ENCODE measurements around the gene PLXNA2.

The PLXNA2 gene

DNA sequence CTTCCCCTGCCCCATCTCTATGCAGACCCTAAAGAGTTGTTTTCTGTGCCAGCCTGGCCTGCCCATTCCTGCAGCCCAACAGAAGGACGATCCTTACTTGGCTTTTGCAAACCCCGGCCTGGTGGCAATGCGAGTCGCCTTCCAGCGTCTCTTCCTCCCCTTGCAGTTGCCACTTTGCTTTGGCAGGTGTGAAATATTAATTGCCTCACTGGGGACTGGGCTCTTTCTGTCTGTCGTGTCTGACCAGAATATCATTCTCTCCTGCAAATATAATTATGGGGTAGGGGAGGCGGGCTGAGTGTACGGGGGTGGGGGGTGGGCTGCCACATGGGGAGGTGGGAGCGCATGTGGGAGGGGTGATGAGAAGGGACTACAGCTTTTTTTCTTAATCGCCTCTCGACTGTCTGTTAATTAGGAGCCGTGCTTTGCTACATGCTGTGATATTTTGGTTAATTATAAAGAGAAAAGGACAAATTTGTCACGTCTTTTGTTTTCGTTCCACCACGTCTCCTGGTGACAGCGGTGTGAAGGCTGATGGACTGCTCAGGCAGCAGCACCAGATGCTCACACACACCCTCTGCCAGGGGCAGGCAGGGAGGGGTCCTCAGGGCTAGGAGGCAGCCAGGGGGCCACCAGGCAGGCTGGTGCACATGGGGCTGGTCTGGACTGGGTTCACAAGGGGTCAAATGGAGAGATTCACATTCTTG is 253.2 kb downstream of the PLXNA2 start:
- FAIRE-seq (no peak), DNase-seq (ENCODE audit: insufficient read length) (no peak)
- TF ChIP-seq TAF1 (IDR thresholded peaks at IDR 0.05; ENCODE audit: borderline replicate concordance, low read depth, low read length) (no peak), POLR2AphosphoS5 (IDR thresholded peaks at IDR 0.05; ENCODE audit: low read depth, low read length) (no peak), POLR2A (IDR thresholded peaks at IDR 0.05; ENCODE audit: low read depth, low read length) (no peak)

DNA sequence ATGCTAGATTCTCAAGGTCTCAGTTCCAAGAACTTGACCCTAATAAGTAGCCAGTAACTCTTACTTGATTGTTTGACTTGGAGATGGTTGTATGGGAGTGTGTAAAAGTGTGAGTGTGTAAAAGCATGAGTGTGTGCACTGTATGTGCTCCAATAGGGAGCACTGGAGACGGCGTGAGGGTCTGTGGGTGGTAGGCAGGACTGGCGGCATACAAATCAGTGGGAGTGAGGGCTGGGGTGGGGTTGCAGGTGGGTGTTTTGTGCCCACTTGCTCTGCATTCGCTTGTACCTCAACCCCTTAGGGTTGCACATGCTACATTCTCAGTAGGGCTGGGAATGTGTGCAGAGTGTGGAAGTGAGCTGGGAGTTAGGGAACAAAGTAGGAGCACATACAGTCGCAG is 253.7 kb downstream of the PLXNA2 start:
- no peak for DNase-seq (ENCODE audit: insufficient read length)
- TF ChIP-seq POLR2AphosphoS5 (IDR thresholded peaks at IDR 0.05; ENCODE audit: low read depth, low read length) (no peak), TAF1 (IDR thresholded peaks at IDR 0.05; ENCODE audit: borderline replicate concordance, low read depth, low read length) (no peak), POLR2A (IDR thresholded peaks at IDR 0.05; ENCODE audit: low read depth, low read length) (no peak)
- no peak for FAIRE-seq

DNA sequence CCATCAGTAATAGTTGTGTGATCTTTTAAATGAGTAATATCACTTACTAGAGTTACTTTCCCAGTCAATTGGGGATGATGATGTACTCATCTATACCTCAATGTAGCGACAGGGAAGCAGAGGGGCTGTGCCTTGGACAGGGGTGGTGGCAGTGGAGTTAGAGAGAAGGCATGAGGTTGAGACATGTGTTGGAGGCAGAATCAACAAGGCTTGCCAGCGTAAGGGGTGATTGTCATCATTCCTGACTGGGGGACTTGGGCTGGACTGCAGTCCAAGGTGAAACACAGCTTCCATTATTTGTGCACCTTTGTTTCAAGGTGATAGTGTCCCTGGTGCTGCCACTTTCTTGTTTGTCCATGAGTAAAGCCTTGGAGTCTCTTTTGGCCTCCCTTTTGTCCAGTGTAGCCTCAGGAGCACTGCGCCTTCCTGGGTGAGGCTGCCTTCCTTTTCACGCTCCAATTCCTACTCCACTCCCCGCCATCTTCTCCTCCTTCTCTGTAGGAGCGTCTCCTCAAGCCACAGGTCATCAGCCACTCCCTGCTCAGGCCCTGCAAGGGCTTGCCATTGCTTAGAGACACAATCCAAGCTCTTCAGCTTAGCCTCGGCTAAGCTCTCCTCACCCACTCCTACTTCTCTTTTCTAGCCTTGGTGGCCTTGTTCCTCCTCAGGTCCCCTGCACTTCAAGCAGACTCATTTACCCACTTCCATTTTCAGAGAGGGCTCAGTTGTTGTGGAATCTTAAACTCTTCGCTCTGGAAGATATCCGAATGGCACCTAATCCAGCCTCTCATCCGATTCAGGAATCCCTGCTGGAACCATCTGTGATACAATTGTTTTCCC is 255.6 kb downstream of the PLXNA2 start:
- FAIRE-seq (no peak), DNase-seq (ENCODE audit: insufficient read length) (no peak)
- TF ChIP-seq POLR2A (IDR thresholded peaks at IDR 0.05; ENCODE audit: low read depth, low read length), result no peak
- TF ChIP-seq POLR2AphosphoS5 (IDR thresholded peaks at IDR 0.05; ENCODE audit: low read depth, low read length), result no peak
- no peak for TF ChIP-seq TAF1 (IDR thresholded peaks at IDR 0.05; ENCODE audit: borderline replicate concordance, low read depth, low read length)

DNA sequence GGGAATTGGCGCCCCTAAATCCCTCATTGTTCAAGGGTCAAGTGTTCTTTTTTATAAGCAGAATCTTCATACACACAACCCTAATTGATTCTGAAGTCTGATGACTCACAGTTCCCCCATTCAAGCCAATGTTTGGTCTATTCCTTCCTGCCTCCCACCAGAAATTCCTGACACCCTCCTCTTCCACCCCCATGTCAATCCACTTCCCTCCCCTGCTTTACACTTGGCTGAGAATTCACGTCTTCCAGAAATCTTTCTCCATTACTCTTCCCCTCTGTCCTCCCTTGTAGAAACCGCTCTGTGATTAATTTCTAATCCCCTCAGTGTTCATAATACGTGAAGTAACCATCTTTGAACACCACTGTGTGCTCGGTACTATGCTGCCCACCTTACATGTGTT is 257.0 kb downstream of the PLXNA2 start:
- no peak for FAIRE-seq
- DNase-seq (ENCODE audit: insufficient read length), result no peak
- TF ChIP-seq POLR2AphosphoS5 (IDR thresholded peaks at IDR 0.05; ENCODE audit: low read depth, low read length), result no peak
- TF ChIP-seq POLR2A (IDR thresholded peaks at IDR 0.05; ENCODE audit: low read depth, low read length), result no peak
- no peak for TF ChIP-seq TAF1 (IDR thresholded peaks at IDR 0.05; ENCODE audit: borderline replicate concordance, low read depth, low read length)

DNA sequence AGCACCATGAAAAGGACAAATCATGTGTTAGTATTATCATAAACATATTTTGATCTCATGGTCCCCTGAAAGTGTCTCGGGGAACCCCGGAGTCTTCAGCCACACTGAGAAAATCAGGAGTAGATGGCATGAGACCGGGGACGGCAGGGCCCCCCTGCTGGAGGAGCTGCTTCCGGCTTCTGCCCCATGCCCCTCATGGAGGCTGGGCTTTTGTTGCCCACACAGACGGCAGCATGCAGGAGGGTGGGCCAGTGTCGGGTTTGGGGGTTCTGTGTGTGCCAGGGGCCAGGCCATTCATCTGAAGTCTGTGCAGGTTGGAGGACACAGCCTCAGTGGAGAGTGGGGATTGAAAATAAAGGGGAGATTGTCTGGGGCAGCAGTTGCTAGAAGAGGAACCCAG is 258.2 kb downstream of the PLXNA2 start:
- FAIRE-seq (no peak), DNase-seq (ENCODE audit: insufficient read length) (no peak)
- TF ChIP-seq TAF1 (IDR thresholded peaks at IDR 0.05; ENCODE audit: borderline replicate concordance, low read depth, low read length) (no peak), POLR2AphosphoS5 (IDR thresholded peaks at IDR 0.05; ENCODE audit: low read depth, low read length) (no peak), POLR2A (IDR thresholded peaks at IDR 0.05; ENCODE audit: low read depth, low read length) (no peak)

DNA sequence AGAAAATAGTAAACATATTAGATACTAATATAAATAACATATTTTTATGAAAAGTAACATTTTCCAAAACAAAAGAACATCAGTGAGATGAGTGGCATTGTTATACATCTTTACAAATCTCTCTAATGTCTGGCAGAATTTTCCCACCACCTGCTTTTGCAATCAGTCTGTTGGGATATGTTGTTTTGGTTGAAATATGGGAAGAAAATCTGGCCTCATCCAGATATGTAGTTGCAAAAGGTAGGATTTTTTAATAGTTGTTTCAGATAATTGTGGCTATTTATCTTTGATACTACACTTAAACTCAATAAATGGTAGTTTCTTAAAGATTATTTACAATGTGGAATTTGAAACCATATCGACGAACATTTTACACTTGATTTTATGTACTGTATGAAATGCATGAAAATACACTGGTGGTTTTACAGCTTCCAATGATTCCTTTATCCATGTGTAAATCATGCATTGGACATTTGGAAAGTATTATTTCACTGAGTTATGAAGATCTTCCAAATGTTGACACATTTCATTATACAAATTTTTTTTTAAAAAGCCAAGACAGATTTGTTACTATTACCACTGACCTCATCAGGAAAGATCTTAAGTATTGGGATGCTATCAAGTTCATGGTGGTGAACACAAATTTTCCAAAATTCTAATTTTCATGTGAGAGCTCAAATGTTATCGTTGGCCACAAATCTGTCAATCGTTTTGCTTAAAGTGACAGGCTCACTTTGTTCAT is 259.2 kb downstream of the PLXNA2 start:
- no peak for FAIRE-seq
- TF ChIP-seq TAF1 (IDR thresholded peaks at IDR 0.05; ENCODE audit: borderline replicate concordance, low read depth, low read length) (no peak), POLR2A (IDR thresholded peaks at IDR 0.05; ENCODE audit: low read depth, low read length) (no peak), POLR2AphosphoS5 (IDR thresholded peaks at IDR 0.05; ENCODE audit: low read depth, low read length) (no peak)
- DNase-seq (ENCODE audit: insufficient read length), result no peak

DNA sequence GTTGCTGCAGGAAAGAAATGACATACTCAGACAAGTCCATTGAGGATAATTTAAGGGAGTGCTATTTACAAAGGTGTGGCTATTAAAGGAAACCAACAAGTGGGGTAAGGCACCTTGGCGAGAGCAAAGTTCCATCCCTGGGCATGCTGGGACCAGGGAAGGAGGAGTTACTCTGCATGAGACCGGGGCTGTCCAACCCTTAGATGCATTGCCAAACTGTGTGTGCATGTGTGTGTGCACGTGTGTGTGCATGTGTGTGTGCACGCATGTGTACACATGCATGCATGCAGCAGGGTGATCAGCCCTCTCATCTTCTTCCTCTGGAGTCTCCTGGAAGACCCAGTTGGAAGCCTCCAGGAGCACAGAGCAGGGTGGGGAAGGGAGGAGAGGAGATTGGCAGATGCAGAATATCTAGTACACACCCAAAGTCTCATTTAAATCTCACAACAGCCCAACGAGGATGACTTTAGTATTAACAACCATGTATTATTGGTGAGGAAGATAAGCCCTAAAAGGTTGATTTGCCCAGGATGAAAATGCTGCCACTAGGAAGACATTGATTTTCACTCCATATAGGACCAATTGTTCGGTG is 261.0 kb downstream of the PLXNA2 start:
- TF ChIP-seq POLR2AphosphoS5 (IDR thresholded peaks at IDR 0.05; ENCODE audit: low read depth, low read length), result no peak
- no peak for TF ChIP-seq TAF1 (IDR thresholded peaks at IDR 0.05; ENCODE audit: borderline replicate concordance, low read depth, low read length)
- no peak for TF ChIP-seq POLR2A (IDR thresholded peaks at IDR 0.05; ENCODE audit: low read depth, low read length)
- FAIRE-seq (no peak), DNase-seq (ENCODE audit: insufficient read length) (no peak)

DNA sequence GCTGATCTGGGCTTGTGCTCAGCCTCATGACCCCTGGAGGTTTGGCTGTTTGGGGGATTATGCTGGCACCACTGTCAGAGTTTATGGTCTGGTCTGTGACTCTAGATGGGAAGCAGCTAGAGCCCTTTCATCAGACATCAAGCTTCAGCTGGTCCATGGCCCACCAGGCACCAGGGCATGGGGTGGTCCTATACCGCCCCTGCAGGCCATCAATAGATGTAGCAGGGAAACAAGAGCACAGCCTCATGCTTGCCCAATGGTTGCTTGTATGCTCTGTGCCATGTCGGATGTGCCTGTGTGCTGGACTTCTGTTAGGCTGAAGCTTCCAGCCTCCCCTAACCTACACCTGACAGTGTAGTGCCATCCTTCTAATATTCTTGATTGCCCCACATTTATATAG is 262.2 kb downstream of the PLXNA2 start:
- no peak for TF ChIP-seq TAF1 (IDR thresholded peaks at IDR 0.05; ENCODE audit: borderline replicate concordance, low read depth, low read length)
- no peak for TF ChIP-seq POLR2A (IDR thresholded peaks at IDR 0.05; ENCODE audit: low read depth, low read length)
- no peak for TF ChIP-seq POLR2AphosphoS5 (IDR thresholded peaks at IDR 0.05; ENCODE audit: low read depth, low read length)
- peak; percentile 14 for FAIRE-seq
- DNase-seq (ENCODE audit: insufficient read length), result no peak

DNA sequence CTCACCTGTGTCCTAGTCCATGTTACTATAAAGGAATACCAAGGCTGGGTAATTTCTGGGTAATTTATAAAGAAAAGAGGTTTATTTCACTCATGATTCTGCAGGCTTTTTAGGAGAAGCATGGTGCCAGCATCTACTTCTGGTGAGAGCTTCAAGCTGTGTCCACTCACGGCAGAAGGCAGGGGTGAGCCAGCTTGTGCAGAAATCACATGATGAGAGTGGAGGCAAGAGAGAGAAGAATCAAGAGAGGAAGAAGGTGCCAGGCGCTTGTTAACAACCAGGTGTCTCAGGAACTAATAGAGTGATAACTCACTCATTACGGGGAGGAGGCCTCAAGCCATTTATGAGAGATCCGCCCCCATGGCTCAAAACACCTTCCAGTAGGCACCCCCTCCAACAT is 265.7 kb downstream of the PLXNA2 start:
- no peak for DNase-seq (ENCODE audit: insufficient read length)

DNA sequence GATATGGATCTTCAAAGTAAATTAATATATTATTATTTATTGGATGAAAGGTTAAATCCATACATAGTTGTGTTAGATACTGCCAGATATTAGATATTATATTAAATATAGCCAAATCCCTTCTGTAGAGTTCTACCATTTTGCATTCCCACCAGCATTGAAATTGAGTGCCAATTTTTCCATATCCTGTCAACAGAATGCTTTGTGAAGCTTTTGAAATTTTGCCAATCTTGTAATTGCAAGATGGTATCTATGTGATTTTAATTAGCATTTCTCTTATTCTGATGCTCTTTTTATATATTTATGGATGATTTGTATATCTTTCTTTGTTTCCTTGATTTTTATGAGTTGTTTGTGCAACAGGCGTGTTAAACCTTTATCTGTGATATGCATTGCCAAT is 266.3 kb downstream of the PLXNA2 start:
- FAIRE-seq, result no peak
- no peak for TF ChIP-seq POLR2A (IDR thresholded peaks at IDR 0.05; ENCODE audit: low read depth, low read length)
- TF ChIP-seq TAF1 (IDR thresholded peaks at IDR 0.05; ENCODE audit: borderline replicate concordance, low read depth, low read length), result no peak
- TF ChIP-seq POLR2AphosphoS5 (IDR thresholded peaks at IDR 0.05; ENCODE audit: low read depth, low read length), result no peak
- no peak for DNase-seq (ENCODE audit: insufficient read length)

More for the DNA sequence above, 265.7 kb downstream of the PLXNA2 start:
- no peak for FAIRE-seq
- TF ChIP-seq POLR2AphosphoS5 (IDR thresholded peaks at IDR 0.05; ENCODE audit: low read depth, low read length), result no peak
- TF ChIP-seq TAF1 (IDR thresholded peaks at IDR 0.05; ENCODE audit: borderline replicate concordance, low read depth, low read length), result no peak
- no peak for TF ChIP-seq POLR2A (IDR thresholded peaks at IDR 0.05; ENCODE audit: low read depth, low read length)

Measured in GM12892 (cell line).